Measurements from ENCODE around the gene ASIC2.

DNA sequence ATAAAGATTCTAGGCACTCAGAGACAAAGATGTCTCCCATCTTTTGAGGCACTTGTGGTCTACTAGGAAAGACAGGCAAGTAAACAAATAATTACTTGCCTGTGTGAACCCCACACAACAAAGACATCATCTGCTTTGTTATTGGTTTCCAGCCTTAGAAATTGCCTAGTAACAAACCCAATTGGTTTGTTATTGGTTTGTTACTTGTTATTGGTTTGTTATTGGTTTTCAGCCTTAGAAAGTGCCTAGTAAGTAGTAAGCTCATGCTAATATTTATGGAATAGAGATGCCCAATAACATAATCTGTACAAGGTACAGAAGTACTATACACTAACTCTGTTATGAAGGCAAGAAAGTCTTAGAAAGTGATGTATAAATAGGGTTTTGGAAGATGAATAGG lies 67.1 kb downstream of the ASIC2 start:
- TF ChIP-seq, protein P1, sequence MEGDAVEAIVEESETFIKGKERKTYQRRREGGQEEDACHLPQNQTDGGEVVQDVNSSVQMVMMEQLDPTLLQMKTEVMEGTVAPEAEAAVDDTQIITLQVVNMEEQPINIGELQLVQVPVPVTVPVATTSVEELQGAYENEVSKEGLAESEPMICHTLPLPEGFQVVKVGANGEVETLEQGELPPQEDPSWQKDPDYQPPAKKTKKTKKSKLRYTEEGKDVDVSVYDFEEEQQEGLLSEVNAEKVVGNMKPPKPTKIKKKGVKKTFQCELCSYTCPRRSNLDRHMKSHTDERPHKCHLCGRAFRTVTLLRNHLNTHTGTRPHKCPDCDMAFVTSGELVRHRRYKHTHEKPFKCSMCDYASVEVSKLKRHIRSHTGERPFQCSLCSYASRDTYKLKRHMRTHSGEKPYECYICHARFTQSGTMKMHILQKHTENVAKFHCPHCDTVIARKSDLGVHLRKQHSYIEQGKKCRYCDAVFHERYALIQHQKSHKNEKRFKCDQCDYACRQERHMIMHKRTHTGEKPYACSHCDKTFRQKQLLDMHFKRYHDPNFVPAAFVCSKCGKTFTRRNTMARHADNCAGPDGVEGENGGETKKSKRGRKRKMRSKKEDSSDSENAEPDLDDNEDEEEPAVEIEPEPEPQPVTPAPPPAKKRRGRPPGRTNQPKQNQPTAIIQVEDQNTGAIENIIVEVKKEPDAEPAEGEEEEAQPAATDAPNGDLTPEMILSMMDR (IDR thresholded peaks at IDR 0.05), result no peak
- no peak for TF ChIP-seq POLR2A (IDR thresholded peaks at IDR 0.05)
